HG02610 (cell line): ENCODE data around the gene BCKDHA.
"Not testable (repeated sequence)": the region's sequence is repeated elsewhere in the genome, so short reads cannot be mapped to it uniquely, and the experiment has no call there.

Experiments used
- ATAC-seq: cut with Tn5 transposase; IDR thresholded peaks from one replicate; pipeline ENCODE4 v1.9.1; 2021; ENCODE audit warnings: mild to moderate bottlenecking, moderate library complexity; ENCODE audit not compliant: unreplicated experiment

Gene BCKDHA

DNA sequence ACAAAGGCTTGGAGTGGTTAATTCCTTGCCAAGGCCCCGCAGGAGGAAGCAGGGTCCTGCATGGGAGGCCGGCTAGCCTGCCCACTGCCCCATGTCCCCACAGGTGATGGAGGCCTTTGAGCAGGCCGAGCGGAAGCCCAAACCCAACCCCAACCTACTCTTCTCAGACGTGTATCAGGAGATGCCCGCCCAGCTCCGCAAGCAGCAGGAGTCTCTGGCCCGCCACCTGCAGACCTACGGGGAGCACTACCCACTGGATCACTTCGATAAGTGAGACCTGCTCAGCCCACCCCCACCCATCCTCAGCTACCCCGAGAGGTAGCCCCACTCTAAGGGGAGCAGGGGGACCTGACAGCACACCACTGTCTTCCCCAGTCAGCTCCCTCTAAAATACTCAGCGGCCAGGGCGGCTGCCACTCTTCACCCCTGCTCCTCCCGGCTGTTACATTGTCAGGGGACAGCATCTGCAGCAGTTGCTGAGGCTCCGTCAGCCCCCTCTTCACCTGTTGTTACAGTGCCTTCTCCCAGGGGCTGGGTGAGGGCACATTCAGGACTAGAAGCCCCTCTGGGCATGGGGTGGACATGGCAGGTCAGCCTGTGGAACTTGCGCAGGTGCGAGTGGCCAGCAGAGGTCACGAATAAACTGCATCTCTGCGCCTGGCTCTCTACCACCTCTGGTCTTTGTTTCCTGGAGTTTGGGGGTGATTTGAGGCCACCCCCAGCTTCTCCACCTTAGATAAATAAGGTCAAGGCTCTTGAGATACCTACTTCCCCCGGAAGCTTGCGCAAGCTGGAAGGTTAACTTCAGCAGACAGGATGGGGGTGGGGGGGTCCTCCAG, 26.9 kb downstream of the BCKDHA start:
- no peak for ATAC-seq

DNA sequence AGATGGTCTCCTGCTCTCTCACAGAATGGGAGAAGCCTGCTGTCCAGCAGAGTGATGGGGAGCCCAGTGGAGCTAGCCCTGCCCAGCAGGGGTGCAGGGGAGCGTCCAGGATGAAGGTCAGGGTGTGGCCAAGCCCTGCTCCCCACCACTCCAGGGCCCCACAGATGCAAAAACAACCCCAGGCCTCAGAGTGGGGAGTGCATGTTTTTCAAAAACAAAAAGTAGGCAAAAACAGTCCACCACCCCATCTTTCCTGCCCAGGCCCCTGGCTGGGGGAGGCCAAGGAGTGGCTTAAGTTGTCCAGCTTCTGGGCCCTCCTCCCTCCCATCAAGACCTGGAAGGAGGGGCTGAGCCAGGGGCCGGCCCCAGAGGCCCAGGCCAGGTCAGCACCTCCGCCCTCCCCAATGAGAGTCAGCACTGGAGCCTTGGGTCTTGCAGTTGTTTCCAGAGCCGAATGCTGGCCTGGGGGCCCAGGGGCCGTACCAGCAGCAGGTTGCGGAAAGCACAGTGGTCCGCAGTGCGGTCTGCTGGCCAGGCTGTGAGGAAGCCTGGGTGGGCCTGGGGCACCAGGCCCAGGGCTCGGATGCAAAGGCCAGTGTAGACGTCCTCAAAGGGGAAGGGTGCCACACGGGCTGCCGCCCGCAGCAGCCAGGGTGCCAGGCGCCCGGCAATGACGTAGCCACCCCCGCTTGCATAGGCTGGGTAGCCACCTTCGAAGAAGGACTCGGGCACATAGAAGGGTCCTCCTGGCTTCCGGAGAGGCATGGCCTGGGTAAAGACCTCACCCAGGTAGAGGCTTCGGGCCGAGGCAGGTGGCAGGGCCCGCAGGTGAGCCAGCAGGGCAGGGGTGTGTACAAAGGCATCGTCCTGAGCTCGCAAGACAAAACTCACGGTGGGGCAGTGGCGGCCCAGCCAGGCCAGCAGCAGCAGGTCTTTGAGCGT, 27.8 kb downstream of the BCKDHA start:
- no peak for ATAC-seq

DNA sequence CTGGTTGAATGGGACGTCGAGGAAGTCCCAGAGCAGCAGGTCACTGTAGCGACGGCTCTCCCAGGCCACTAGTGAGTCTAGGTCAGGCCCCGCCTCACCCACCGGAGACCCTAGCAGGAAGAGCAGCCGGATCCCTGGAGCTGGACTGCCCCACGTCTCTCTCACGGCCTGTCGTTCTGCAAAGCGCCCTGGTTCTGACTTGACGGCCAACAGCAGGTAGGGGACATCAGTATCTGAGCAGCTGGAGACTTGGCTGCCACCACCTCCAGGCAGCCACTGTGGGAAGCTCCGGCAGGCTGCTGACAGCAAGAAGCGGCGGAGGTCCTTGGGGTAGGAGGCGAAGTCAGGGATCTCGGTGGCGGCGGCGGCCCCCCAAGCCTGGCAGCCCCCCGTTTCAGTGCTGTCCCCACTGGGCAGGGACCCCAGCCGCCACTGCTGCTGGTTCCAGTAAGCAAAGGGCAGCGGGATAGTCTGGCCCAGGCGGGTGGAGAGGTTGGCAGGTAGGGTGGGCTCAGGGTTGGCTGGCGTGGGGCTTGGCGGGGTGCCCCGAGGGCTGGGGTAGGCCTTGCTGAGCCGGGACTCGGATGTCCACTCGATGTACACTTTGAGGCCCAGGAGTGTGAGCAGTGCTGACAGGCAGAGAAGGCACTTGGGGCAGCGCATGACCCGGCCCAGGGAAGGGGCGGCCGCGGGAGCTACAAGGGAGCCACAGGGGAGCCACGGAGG, 28.7 kb downstream of the BCKDHA start:
- ATAC-seq = no peak

GRCh38 chr19:41426952-41427646, 29.5 kb downstream of the BCKDHA start, which contains the start of gene B3GNT8:
TSS of gene B3GNT8 (minus strand) at chr19:41427374. CDS start at chr19:41426778, 596 bp downstream.
- peak; percentile 43 for ATAC-seq

- ATAC-seq = no peak
These were observed 30.2 kb downstream of the BCKDHA start for GRCh38 chr19:41427647-41428480.

DNA sequence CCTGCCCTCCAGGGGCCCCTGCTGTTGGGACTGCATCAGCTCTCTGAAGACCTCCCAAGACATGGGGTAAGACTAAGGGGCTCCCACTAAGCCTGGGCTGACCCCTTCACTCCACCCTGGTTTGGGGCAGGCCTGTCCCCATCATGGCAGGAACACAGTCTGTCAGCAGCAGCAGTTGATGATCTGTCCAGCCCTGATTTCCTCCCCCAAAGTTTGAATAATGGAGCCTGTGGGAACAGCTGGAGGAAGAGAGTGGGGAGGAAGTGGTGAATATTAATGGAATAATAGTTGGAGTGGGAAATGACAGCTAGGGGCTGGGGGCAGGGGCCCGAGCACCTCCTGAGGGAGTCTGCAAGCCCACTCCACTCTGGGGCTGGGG, 30.9 kb downstream of the BCKDHA start:
- ATAC-seq = no peak

- ATAC-seq = no peak
These were observed 33.3 kb downstream of the BCKDHA start for GRCh38 chr19:41430922-41431321.

- no peak for ATAC-seq
These were observed 34.1 kb downstream of the BCKDHA start for GRCh38 chr19:41431426-41432386.

- ATAC-seq = no peak
These were observed 35.6 kb downstream of the BCKDHA start for GRCh38 chr19:41433171-41433570.

- ATAC-seq = no peak
These were observed 36.8 kb downstream of the BCKDHA start for GRCh38 chr19:41434450-41434849.

DNA sequence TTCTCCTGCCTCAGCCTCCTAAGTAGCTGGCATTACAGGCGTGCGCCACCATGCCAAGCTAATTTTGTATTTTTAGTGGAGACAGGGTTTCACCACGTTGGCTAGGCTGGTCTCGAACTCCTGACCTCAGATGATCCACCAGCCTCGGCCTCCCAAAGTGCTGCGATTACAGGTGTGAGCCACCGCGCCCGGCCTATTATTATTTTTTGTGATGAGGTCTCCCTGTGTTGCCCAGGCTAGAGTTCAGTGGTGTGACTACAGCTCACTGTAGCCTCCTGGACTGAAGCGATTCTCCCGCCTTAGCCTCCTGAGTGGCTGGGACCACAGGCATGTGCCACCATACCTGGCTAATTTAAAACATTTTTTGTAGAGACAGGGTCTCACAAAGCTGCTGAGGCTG, 37.8 kb downstream of the BCKDHA start:
- ATAC-seq = not testable (repeated sequence)

DNA sequence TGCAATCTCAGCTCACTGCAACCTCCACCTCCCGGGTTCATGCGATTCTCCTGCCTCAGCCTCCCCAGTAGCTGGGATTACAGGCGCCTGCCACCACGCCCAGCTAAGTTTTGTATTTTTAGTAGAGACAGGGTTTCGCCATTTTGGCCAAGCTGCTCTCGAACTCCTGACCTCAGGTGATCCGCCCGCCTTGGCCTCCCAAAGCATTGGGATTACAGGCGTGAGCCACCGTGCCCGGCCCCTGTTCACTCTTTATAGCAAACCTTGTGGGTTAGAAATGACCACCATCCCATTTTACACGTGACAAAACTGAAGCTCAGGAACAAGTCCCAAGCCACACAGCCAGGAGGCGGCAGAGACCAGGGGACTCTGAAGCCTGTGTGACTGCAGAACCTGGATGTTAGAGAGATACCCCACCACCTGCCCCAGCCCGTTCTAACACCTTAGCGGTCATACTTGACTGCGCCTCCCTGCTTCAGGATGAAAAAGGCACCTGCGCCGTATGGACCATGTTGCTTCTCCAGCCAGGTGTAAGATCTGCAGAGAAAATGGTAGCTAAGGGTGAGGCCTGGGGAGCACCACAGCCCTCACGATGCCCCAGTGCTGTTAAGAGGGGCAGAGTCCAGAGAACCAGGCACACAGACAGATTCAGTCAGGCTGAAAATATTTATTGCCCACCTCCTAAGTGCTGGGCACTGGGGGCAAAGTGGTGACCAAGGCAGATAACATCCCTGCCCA, 38.5 kb downstream of the BCKDHA start:
- ATAC-seq = no peak

GRCh38 chr19:41436674-41436951, 39.0 kb downstream of the BCKDHA start:
- ATAC-seq = no peak

DNA sequence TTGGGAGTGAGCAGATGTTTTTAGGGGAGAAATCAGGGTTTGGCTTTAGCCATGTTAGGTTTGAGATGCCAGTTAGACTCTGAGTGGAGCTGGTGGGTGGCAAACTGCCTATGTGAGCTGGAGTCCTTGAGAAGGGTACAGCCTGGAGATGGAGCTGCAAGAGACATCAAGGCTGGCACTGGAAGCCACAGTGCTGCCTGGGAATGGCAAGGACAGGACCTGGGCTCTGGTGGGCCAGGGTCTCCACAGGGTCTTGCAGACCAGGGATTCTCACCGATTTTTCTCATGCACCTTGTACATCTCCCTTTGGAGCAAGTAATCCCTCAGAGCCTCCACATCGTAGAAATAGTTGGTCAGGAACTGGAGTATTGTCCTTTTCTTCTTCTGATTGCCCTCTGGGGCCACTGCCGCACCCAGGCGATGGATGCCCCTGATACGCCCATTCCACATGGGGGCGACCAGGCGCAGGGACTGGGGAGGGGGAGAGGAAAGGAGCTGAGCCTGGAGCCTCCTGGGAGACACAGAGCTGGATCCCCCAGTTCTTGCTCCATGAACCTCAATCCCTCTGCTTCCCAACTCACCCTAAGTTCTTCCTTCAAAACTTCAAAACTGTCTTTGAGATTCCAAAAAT, 40.4 kb downstream of the BCKDHA start:
- ATAC-seq = no peak

DNA sequence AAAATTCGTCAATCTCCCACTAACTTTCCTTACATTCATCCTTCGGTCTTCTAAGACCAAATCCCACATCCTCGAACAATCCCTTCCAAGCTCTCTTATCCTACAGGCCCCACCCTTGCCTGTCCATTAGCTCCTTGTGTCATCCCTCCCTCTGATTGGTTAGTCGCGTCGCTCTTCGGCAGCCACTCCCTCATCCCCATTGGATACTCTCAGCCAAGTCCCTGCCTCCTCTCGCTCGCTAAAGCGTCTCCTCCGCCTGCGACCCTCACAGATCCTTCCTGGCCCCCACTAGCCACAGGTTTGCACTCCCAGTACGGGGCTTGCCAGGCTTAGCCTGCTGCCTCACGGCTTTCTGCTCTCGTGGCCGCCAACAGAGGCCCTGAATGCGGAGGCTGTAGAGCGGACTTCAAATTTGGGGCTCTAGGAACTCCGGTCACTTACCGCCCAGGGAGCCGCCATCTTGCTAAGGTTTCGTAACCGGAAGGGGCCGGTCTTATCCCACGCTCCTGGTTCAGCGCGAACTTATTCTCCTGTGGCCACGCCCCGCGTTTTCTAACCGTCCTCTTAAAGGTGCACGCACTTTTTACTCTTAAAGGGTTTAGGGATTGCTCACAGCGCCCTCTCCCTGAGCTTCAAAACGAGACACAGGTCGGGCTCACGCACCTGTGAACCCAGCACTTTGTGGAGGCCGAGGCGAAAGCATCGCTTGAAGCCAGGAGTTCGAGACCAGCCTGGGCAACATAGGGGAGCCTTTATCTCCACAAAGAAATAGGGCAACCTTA, 42.0 kb downstream of the BCKDHA start, which contains the start of gene DMAC2:
Gene DMAC2 (minus strand): TSS at position 472 of the 782 bp plus-strand sequence. CDS start 13 bp downstream, at position 459.
- ATAC-seq = peak; percentile 89

- ATAC-seq = no peak
These were observed 43.8 kb downstream of the BCKDHA start for GRCh38 chr19:41441321-41441945.
